ENCODE measurements around the gene KDELR3. TPM values are rescaled to one million over a fixed set of nuclear protein-coding genes. Genes with fewer than 3 reads are reported as not detected.

The KDELR3 gene
- total RNA-seq, 1 experiment from 2014 or later = 11.6 TPM

DNA sequence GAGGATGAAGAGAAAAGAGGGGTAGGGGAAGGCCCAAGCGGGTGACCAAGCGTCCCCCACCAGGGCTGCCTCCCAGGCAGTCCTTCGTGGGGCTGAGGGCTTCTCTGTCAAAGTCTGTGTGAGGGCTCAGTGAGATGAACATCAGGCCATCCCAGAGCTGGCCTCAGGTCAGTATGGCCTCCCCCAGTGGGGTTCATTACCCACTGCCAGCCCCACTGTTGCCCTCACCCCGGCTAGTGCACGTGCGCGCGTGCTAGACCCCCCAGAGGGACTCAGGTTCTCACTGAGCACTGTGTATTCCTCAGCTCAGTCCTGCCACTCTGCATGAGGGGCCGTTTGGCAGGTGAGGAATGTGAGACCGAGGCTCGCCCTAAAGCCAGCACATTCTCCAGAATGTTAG lies 3.3 kb downstream of the KDELR3 start:
- Histone ChIP-seq H3K27ac (ENCODE audit: low read length) (no peak overlapping the region), H3K9me3 (ENCODE audit: control insufficient read depth, insufficient read depth, low read depth, low read length) (no peaks in the 10 kb centered on the region), H3K27me3 (ENCODE audit: control insufficient read depth, insufficient read depth, low read length) (no peaks in the 10 kb centered on the region), H3K36me3 (ENCODE audit: control insufficient read depth, insufficient read depth, low read length) (no peaks in the 10 kb centered on the region), H3K4me1 (ENCODE audit: control insufficient read depth, insufficient read depth, low read length) (no peaks in the 10 kb centered on the region), H3K4me3 (ENCODE audit: low read depth in 2 of 2, low read length in 2 of 2) (no peak overlapping the region)
- in situ Hi-C loops (cut with HindIII; ENCODE audit: low pct_unique_long_range_greater_than_20kb, low sequenced_read_pairs) = no loop called here
- CTCF ChIA-PET = no interaction called here
- intact Hi-C loops (cut with micrococcal nuclease; ENCODE audit: unreplicated experiment) = no loop called here
- no peak for DNase-seq (ENCODE audit: low read depth, low spot score)
- ATAC-seq = no peak
- POLR2A ChIA-PET = interaction anchor here (0.6 kb wide), 1 partner anchor 29 kb away, joined by 5 read pairs; no protein-coding TSS in a partner anchor
- TF ChIP-seq, protein P1, sequence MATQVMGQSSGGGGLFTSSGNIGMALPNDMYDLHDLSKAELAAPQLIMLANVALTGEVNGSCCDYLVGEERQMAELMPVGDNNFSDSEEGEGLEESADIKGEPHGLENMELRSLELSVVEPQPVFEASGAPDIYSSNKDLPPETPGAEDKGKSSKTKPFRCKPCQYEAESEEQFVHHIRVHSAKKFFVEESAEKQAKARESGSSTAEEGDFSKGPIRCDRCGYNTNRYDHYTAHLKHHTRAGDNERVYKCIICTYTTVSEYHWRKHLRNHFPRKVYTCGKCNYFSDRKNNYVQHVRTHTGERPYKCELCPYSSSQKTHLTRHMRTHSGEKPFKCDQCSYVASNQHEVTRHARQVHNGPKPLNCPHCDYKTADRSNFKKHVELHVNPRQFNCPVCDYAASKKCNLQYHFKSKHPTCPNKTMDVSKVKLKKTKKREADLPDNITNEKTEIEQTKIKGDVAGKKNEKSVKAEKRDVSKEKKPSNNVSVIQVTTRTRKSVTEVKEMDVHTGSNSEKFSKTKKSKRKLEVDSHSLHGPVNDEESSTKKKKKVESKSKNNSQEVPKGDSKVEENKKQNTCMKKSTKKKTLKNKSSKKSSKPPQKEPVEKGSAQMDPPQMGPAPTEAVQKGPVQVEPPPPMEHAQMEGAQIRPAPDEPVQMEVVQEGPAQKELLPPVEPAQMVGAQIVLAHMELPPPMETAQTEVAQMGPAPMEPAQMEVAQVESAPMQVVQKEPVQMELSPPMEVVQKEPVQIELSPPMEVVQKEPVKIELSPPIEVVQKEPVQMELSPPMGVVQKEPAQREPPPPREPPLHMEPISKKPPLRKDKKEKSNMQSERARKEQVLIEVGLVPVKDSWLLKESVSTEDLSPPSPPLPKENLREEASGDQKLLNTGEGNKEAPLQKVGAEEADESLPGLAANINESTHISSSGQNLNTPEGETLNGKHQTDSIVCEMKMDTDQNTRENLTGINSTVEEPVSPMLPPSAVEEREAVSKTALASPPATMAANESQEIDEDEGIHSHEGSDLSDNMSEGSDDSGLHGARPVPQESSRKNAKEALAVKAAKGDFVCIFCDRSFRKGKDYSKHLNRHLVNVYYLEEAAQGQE (IDR thresholded peaks at IDR 0.05; ENCODE audit: insufficient read depth in 1 of 2, low read depth in 2 of 2, low read length in 1 of 2) = no peak
- no peak for TF ChIP-seq CTCF (IDR thresholded peaks at IDR 0.05)
- TF ChIP-seq TCF7L2 (IDR thresholded peaks at IDR 0.05; ENCODE audit: low read depth, low read length) = no peak
- TF ChIP-seq POLR2AphosphoS5 (IDR thresholded peaks at IDR 0.05; ENCODE audit: low read depth, low read length) = no peak
- no peak for TF ChIP-seq SIN3A (IDR thresholded peaks at IDR 0.05; ENCODE audit: borderline replicate concordance, insufficient read depth, low read depth, low read length)
- TSS peak; percentile 76 for BruUV-seq (replicated peaks)

- ChIA-PET POLR2A (no interaction called here), CTCF (no interaction called here)
- intact Hi-C loops (cut with micrococcal nuclease; ENCODE audit: unreplicated experiment) = no loop called here
Measured at GRCh38 chr22:38474003-38474607, 6.2 kb downstream of the KDELR3 start.

More at GRCh38 chr22:38474003-38474607, 6.2 kb downstream of the KDELR3 start:
- TF ChIP-seq TCF7L2 (IDR thresholded peaks at IDR 0.05; ENCODE audit: low read depth, low read length) (no peak), CTCF (IDR thresholded peaks at IDR 0.05) (no peak), POLR2AphosphoS5 (IDR thresholded peaks at IDR 0.05; ENCODE audit: low read depth, low read length) (no peak)
- H3K4me3 ChIP-seq (ENCODE audit: low read depth in 2 of 2, low read length in 2 of 2) = no peak overlapping the region
- no peak overlapping the region for H3K27ac ChIP-seq (ENCODE audit: low read length)
- in situ Hi-C loops (cut with HindIII; ENCODE audit: low pct_unique_long_range_greater_than_20kb, low sequenced_read_pairs) = no loop called here
- no TSS peak for BruUV-seq (replicated peaks)
- H3K9me3 ChIP-seq (ENCODE audit: control insufficient read depth, insufficient read depth, low read depth, low read length) = no peaks in the 10 kb centered on the region
- H3K27me3 ChIP-seq (ENCODE audit: control insufficient read depth, insufficient read depth, low read length) = no peaks in the 10 kb centered on the region
- ATAC-seq = no peak
- H3K36me3 ChIP-seq (ENCODE audit: control insufficient read depth, insufficient read depth, low read length) = no peaks in the 10 kb centered on the region
- no peak for DNase-seq (ENCODE audit: low read depth, low spot score)
- H3K4me1 ChIP-seq (ENCODE audit: control insufficient read depth, insufficient read depth, low read length) = no peaks in the 10 kb centered on the region

Data from Panc1 (cell line).